ENCODE results near the gene ELFN2.

DNA sequence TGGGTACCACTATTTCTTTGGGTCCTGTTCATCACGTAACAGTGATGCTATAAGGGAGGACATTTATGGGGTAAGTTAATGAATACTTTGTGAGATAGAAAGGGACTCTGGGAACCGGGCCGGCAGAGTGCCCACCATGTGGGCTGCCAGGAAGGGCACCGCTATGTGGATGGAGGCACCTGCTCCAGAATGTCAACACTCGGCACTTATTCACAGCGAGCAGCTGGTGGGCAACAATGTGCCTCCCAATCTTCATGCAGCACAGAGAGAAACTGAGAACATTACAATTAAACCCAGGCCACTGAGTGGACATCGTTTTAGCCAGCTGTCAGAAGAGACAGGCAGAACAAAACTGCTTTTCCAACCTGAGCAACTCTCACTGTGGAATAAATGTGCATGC is 15.8 kb upstream of the ELFN2 start:
- no peak for TF ChIP-seq HDGF (IDR thresholded peaks at IDR 0.05; ENCODE audit: borderline replicate concordance)
- no peak for TF ChIP-seq CTBP1 (IDR thresholded peaks at IDR 0.05; ENCODE audit: borderline replicate concordance)
- no peak for TF ChIP-seq BHLHE40 (IDR thresholded peaks at IDR 0.05; ENCODE audit: borderline replicate concordance)
- TF ChIP-seq SP1 (IDR thresholded peaks at IDR 0.05) = no peak
- no peak for TF ChIP-seq ZNF384 (IDR thresholded peaks at IDR 0.05)
- no peak for TF ChIP-seq FOXK2 (IDR thresholded peaks at IDR 0.05)
- TF ChIP-seq, protein P1, sequence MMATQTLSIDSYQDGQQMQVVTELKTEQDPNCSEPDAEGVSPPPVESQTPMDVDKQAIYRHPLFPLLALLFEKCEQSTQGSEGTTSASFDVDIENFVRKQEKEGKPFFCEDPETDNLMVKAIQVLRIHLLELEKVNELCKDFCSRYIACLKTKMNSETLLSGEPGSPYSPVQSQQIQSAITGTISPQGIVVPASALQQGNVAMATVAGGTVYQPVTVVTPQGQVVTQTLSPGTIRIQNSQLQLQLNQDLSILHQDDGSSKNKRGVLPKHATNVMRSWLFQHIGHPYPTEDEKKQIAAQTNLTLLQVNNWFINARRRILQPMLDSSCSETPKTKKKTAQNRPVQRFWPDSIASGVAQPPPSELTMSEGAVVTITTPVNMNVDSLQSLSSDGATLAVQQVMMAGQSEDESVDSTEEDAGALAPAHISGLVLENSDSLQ (IDR thresholded peaks at IDR 0.05) = no peak
- no peak for TF ChIP-seq SUZ12 (IDR thresholded peaks at IDR 0.05)
- TF ChIP-seq FOXM1 (IDR thresholded peaks at IDR 0.05; ENCODE audit: borderline replicate concordance) = no peak
- no peak for TF ChIP-seq ELF4 (IDR thresholded peaks at IDR 0.05)
- no peak for TF ChIP-seq TARDBP (IDR thresholded peaks at IDR 0.05)
- no peak for TF ChIP-seq FOXA1 (IDR thresholded peaks at IDR 0.05)
